HepG2 (cell line): Measurements from ENCODE around the gene ATG4B. TPM values are rescaled to one million over a fixed set of nuclear protein-coding genes. Genes with fewer than 3 reads are reported as not detected.
A peak's percentile ranks its signal among the peaks of the same experiment; 100 is the strongest.

Source experiments
- ARNT ChIP-seq: fragments of 450-650 bp; IDR thresholded peaks from 2 replicates; pipeline ENCODE4 v1.6.1; 2017
- IKZF4 ChIP-seq: sonication (generic); formaldehyde crosslinking; IDR thresholded peaks from 2 replicates; pipeline ENCODE4 v1.5.1; 2020; ENCODE audit warnings: borderline replicate concordance, mild to moderate bottlenecking, low read depth, missing genetic modification reagents; ENCODE audit errors: not compliant biosample characterization
- KLF13 ChIP-seq: sonication (generic); formaldehyde crosslinking; IDR thresholded peaks from 2 replicates; pipeline ENCODE4 v1.4.0; 2020; ENCODE audit warnings: mild to moderate bottlenecking, missing genetic modification reagents
- MXD4 ChIP-seq: IDR thresholded peaks from 2 replicates; pipeline ENCODE4 v1.6.1; 2016; ENCODE audit warnings: mild to moderate bottlenecking, missing biosample characterization, missing genetic modification reagents
- NR2F1 ChIP-seq, 2 experiments: fragments of 450-650 bp in 1 of 2; formaldehyde crosslinking in 1 of 2; IDR thresholded peaks; 2 replicates each; pipeline versions ENCODE4 v1.5.0 to v1.6.1; 2016 to 2020; ENCODE audit warnings: mild to moderate bottlenecking in 1 of 2, missing compliant biosample characterization in 1 of 2, missing genetic modification reagents in 1 of 2, moderate library complexity in 1 of 2
- SOX13 ChIP-seq, 3 experiments: fragments of 450-650 bp in 1 of 3; sonication (generic) in 1 of 3; formaldehyde crosslinking in 1 of 3; IDR thresholded peaks in 2 of 3; conservative IDR thresholded peaks in 1 of 3; 2 replicates each; pipeline versions ENCODE4 v1.5.0 to v1.6.1; 2016 to 2020; ENCODE audit warnings: antibody characterized with exemption in 1 of 3, mild to moderate bottlenecking in 1 of 3, missing compliant biosample characterization in 1 of 3, missing genetic modification reagents in 1 of 3, moderate library complexity in 1 of 3
- ZFAT ChIP-seq: sonication (generic); formaldehyde crosslinking; conservative IDR thresholded peaks from 2 replicates; pipeline ENCODE4 v1.8.1; 2023; ENCODE audit warnings: missing genetic modification reagents, inconsistent platforms
- ZFP36 ChIP-seq: fragments of 150-350 bp; IDR thresholded peaks from 2 replicates; pipeline ENCODE4 v1.6.1; 2018; ENCODE audit warnings: borderline replicate concordance, low read length, low read depth; ENCODE audit not compliant: partially characterized antibody
- ZNF484 ChIP-seq: sonication (generic); formaldehyde crosslinking; IDR thresholded peaks from 2 replicates; pipeline ENCODE4 v1.5.1; 2020; ENCODE audit warnings: mild to moderate bottlenecking, low read depth, missing genetic modification reagents, borderline replicate concordance
- ZNF556 ChIP-seq: sonication (generic); formaldehyde crosslinking; IDR thresholded peaks from 2 replicates; pipeline ENCODE4 v1.4.0; 2020; ENCODE audit warnings: mild to moderate bottlenecking, missing genetic modification reagents, borderline replicate concordance
- ZNF557 ChIP-seq: sonication (generic); formaldehyde crosslinking; IDR thresholded peaks from 2 replicates; pipeline ENCODE4 v1.4.0; 2020; ENCODE audit warnings: missing genetic modification reagents
- polyA plus RNA-seq, 8 experiments: library from polyadenylated mRNA; depleted of rRNA in 3 of 8; stranded (reverse) in 7 of 8; unstranded in 1 of 8; fragments of >200 nt; fragmentation: Illumina TruSeq in 4 of 8; extraction: Trizol in 4 of 8; gene quantifications; 2 replicates each; pipeline versions ENCODE4 v1.2.1 to v1.2.3, GENCODE V29; 2011 to 2016; ENCODE audit warnings: low read depth in 4 of 8, missing spikeins in 1 of 8, mixed read lengths in 1 of 8; ENCODE audit not compliant: insufficient read depth in 1 of 8
- total RNA-seq, 5 experiments: library from RNA; depleted of rRNA; stranded (reverse); fragments of >200 nt; fragmentation: Illumina TruSeq; extraction: Trizol; gene quantifications; 2 replicates each; pipeline ENCODE4 v1.2.3, GENCODE V29; 2016; ENCODE audit warnings: low read depth in 1 of 5
- TF ChIP-seq, protein P1 (sequence below): sonication (generic); formaldehyde crosslinking; IDR thresholded peaks from 2 replicates; pipeline ENCODE4 v1.5.0; 2020; ENCODE audit warnings: mild to moderate bottlenecking, missing genetic modification reagents, moderate library complexity
- TF ChIP-seq, protein P2 (sequence below): sonication (generic); formaldehyde crosslinking; conservative IDR thresholded peaks from 2 replicates; pipeline ENCODE4 v1.4.0; 2020; ENCODE audit warnings: mild to moderate bottlenecking, missing genetic modification reagents, moderate library complexity
- TF ChIP-seq, protein P3 (sequence below): sonication (generic); formaldehyde crosslinking; IDR thresholded peaks from 2 replicates; pipeline ENCODE4 v1.4.0; 2020; ENCODE audit warnings: missing genetic modification reagents
- TF ChIP-seq, protein P4 (sequence below): sonication (generic); formaldehyde crosslinking; IDR thresholded peaks from 2 replicates; pipeline ENCODE4 v1.4.0; 2020; ENCODE audit warnings: missing genetic modification reagents, borderline replicate concordance
- TF ChIP-seq, protein P5 (sequence below): sonication (generic); formaldehyde crosslinking; IDR thresholded peaks from 2 replicates; pipeline ENCODE4 v1.4.0; 2020; ENCODE audit warnings: missing genetic modification reagents

Gene ATG4B
- total and polyA plus RNA-seq, 2 of the 13 experiments (the other 11 are each of a cell fraction or from before 2014, with no cell fraction given): 95.5 to 239 TPM

DNA sequence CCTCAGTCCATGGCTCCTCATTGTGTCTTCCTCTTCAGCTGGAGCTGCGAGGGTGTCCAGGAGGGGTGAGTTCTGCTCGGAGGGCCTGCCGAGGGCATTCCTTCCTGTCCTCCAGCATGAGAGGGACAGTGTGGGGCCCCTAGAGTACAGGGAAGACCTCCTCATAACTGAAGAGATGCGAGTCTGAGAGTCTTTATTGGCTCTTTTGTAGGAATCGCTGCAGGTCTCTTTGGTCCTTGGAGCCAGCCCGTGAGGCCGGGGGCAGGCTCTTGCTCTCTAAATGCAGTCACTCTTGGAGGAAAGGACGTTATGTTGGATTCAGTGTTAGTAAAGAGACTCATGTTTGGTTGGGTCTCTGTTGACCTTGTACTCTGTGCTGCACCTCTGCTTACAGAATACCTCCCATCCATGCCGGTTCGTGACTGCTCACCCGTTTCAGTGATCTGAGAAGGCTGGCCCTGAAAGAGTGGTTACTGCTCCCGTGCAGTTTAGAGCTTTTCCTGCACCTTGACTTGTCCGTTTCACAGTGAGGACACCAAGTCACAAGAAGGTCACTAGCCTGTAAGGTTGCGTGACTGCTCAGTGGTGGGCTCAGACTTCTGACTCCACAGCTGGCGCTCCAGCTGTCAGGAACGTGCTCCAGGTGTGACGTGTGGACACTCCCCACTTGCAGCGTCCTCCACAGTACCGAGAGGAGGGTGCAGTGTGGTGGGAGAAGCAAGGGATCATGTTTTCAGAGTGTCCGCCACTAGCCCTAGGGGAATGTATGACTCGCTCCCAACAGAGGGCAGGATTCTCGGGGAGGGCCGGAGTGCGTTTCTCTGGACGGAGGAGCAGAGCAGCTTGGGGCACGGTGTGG lies 7.8 kb downstream of the ATG4B start (continued):
- TF ChIP-seq, protein P1, sequence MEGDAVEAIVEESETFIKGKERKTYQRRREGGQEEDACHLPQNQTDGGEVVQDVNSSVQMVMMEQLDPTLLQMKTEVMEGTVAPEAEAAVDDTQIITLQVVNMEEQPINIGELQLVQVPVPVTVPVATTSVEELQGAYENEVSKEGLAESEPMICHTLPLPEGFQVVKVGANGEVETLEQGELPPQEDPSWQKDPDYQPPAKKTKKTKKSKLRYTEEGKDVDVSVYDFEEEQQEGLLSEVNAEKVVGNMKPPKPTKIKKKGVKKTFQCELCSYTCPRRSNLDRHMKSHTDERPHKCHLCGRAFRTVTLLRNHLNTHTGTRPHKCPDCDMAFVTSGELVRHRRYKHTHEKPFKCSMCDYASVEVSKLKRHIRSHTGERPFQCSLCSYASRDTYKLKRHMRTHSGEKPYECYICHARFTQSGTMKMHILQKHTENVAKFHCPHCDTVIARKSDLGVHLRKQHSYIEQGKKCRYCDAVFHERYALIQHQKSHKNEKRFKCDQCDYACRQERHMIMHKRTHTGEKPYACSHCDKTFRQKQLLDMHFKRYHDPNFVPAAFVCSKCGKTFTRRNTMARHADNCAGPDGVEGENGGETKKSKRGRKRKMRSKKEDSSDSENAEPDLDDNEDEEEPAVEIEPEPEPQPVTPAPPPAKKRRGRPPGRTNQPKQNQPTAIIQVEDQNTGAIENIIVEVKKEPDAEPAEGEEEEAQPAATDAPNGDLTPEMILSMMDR (CRISPR knock-in tag): peak; percentile 78
- TF ChIP-seq MXD4 (peak; percentile 84), ZFP36 (no peak), ZNF557 (CRISPR knock-in tag) (0 out of 2 replicates have a peak, but pooled peaks have one; percentile 58), ZNF484 (CRISPR knock-in tag) (0 out of 2 replicates have a peak, but pooled peaks have one; percentile 24), ARNT (no peak), KLF13 (CRISPR knock-in tag) (no peak), IKZF4 (peak; percentile 54), ZNF556 (CRISPR knock-in tag) (peak; percentile 64; the same call in 1 of the 2 replicates), NR2F1 (CRISPR knock-in tag; IDR thresholded peaks at IDR 0.05) (no peak; a peak in 1 of 4 replicates), SOX13 (IDR thresholded peaks at IDR 0.05) (no peak; the same call in 1 of the 2 replicates), SOX13 (CRISPR knock-in tag; conservative IDR thresholded peaks at IDR 0.05 in 1 of 2, IDR thresholded peaks at IDR 0.05 in 1 of 2) (peak in 1 of 2 experiments; percentile 51; a peak in 1 of 4 replicates), ZFAT (CRISPR knock-in tag) (no peak)
- TF ChIP-seq, protein P2, sequence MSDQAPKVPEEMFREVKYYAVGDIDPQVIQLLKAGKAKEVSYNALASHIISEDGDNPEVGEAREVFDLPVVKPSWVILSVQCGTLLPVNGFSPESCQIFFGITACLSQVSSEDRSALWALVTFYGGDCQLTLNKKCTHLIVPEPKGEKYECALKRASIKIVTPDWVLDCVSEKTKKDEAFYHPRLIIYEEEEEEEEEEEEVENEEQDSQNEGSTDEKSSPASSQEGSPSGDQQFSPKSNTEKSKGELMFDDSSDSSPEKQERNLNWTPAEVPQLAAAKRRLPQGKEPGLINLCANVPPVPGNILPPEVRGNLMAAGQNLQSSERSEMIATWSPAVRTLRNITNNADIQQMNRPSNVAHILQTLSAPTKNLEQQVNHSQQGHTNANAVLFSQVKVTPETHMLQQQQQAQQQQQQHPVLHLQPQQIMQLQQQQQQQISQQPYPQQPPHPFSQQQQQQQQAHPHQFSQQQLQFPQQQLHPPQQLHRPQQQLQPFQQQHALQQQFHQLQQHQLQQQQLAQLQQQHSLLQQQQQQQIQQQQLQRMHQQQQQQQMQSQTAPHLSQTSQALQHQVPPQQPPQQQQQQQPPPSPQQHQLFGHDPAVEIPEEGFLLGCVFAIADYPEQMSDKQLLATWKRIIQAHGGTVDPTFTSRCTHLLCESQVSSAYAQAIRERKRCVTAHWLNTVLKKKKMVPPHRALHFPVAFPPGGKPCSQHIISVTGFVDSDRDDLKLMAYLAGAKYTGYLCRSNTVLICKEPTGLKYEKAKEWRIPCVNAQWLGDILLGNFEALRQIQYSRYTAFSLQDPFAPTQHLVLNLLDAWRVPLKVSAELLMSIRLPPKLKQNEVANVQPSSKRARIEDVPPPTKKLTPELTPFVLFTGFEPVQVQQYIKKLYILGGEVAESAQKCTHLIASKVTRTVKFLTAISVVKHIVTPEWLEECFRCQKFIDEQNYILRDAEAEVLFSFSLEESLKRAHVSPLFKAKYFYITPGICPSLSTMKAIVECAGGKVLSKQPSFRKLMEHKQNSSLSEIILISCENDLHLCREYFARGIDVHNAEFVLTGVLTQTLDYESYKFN (CRISPR knock-in tag): peak; percentile 95
- TF ChIP-seq, protein P3, sequence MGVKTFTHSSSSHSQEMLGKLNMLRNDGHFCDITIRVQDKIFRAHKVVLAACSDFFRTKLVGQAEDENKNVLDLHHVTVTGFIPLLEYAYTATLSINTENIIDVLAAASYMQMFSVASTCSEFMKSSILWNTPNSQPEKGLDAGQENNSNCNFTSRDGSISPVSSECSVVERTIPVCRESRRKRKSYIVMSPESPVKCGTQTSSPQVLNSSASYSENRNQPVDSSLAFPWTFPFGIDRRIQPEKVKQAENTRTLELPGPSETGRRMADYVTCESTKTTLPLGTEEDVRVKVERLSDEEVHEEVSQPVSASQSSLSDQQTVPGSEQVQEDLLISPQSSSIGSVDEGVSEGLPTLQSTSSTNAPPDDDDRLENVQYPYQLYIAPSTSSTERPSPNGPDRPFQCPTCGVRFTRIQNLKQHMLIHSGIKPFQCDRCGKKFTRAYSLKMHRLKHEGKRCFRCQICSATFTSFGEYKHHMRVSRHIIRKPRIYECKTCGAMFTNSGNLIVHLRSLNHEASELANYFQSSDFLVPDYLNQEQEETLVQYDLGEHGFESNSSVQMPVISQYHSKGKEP: no peak
- TF ChIP-seq, protein P4, sequence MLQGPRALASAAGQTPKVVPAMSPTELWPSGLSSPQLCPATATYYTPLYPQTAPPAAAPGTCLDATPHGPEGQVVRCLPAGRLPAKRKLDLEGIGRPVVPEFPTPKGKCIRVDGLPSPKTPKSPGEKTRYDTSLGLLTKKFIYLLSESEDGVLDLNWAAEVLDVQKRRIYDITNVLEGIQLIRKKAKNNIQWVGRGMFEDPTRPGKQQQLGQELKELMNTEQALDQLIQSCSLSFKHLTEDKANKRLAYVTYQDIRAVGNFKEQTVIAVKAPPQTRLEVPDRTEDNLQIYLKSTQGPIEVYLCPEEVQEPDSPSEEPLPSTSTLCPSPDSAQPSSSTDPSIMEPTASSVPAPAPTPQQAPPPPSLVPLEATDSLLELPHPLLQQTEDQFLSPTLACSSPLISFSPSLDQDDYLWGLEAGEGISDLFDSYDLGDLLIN (CRISPR knock-in tag): no peak
- TF ChIP-seq, protein P5, sequence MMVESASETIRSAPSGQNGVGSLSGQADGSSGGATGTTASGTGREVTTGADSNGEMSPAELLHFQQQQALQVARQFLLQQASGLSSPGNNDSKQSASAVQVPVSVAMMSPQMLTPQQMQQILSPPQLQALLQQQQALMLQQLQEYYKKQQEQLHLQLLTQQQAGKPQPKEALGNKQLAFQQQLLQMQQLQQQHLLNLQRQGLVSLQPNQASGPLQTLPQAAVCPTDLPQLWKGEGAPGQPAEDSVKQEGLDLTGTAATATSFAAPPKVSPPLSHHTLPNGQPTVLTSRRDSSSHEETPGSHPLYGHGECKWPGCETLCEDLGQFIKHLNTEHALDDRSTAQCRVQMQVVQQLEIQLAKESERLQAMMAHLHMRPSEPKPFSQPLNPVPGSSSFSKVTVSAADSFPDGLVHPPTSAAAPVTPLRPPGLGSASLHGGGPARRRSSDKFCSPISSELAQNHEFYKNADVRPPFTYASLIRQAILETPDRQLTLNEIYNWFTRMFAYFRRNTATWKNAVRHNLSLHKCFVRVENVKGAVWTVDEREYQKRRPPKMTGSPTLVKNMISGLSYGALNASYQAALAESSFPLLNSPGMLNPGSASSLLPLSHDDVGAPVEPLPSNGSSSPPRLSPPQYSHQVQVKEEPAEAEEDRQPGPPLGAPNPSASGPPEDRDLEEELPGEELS (CRISPR knock-in tag): peak; percentile 74
